GM18526 (cell line): Measurements from ENCODE around the gene MRPL49.

Source experiments
- POLR2A ChIP-seq: IDR thresholded peaks from 3 replicates; pipeline ENCODE4 v1.6.1; 2011; ENCODE audit not compliant: insufficient read length; ENCODE audit errors: extremely low read depth

Gene MRPL49

GRCh38 chr11:65134240-65134951, 12.3 kb downstream of the MRPL49 start, which contains the start of gene SYVN1:
Gene SYVN1, minus strand, starts transcription at chr11:65134519. Its CDS starts 918 bp downstream, at chr11:65133601.
- peak; percentile 89 for TF ChIP-seq POLR2A

DNA sequence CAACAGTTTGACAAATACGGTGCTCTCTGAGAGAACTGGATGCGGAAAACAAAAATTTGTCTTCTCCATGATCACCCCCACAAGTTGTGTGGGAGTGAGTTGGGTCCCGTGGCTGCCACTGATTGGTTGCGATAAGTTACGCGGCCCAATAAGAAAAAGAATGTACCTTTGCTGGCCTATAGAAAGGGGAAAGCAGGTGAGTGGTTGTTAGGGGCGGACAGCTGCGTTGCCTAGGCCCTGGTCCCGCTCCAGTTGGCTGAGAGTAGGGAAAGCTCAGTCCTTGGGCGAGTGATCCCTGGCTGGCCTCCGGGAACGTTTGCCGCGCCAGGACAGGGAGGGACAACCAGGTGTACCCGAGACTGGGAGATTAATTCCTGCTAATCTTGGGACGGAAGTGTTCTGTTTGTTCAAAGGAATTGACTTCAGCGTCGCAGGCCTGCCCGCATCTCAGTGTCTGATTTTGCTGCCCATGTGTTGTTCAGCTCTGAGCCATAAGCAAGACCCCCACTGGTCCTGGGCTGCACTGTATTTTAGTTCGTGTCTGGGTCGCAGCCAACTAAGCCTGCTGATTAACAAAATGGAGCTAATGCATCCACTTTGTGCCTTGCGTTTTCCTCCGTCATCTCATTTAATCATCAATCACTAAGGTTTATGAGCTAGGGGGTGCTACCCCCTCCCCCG, 13.0 kb downstream of the MRPL49 start:
- TF ChIP-seq POLR2A, result peak; percentile 72

DNA sequence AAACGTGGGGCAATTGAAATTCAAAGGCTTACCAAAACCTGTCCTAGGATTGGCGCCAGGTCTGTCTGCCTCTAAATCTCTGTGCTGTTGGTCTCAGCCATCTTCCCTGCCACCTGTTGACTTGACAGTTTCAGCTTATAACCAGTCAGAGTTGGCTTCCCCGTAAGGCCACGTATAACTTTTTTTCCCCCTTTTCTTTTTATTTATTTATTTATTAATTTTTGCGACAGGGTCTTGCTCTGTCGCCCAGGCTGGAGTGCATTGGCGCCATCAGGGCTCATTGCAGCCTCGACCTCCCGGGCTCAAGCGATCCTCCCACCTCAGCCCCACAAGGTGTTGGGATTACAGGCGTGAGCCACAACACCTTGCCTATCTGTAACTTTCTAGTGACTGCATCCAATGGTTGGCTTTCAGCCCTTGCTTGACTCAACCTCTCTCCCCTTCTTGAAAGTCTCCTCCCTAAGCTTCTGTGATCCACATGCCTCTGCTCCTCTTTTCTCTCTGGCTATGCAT, 13.6 kb downstream of the MRPL49 start:
- TF ChIP-seq POLR2A, result no peak

GRCh38 chr11:65136515-65137096, 14.5 kb downstream of the MRPL49 start:
- no peak for TF ChIP-seq POLR2A

- TF ChIP-seq POLR2A, result no peak
These were observed 19.9 kb downstream of the MRPL49 start for GRCh38 chr11:65141896-65142494.

DNA sequence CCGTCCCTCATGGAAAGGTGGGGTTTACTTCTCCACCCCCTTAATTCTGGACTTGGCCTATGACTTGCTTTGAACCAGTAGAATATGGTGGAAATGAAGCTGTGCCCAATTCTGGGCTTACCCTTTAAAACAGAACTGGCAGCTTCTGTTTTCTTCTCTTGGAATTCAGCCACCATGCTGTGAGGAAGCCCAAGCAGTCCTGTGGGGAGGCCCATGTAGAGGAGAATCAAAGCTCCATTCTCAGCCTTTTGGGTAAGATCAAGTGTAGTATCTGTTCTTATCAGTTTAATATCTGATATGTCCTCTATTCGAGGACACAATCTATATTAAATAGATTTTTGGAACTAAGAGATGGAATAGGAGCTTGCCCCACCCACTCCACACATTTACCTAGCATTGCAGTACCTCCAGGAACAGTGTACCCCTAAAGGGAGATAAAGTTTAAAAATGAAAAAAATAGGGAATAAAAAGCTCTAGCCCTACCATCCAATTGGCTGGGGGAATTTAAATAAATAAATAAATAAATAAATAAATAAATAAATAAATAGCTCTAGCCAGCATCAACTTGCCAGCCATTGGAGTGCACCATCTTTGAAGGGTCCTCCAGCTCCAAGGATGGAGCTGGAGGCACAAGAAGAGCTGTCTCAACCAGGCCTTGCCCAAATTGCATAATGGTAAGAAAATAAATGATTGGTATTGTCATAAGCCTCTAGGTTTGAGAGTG, 25.4 kb downstream of the MRPL49 start:
- TF ChIP-seq POLR2A, result no peak

DNA sequence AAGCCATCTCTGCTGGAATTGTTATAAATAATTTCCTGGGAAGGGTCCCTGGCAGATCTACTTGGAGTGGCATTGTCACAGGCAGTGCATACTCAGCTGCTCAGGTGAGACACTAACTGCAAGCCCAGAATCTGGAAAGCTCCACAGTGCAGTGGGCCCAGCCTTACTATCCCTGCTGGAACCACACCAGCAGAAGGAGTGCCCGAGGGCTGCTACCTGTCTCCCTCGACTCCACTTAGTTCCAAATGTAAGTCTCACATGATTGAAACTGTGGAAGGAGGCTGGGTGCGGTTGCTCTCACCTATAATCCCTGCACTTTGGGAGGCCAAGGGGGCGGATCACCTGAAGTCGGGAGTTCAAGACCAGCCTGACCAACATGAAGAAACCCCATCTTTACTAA, 26.5 kb downstream of the MRPL49 start:
- TF ChIP-seq POLR2A, result no peak

- TF ChIP-seq POLR2A, result no peak
These were observed 28.6 kb downstream of the MRPL49 start for GRCh38 chr11:65150509-65151299.

GRCh38 chr11:65151331-65151899, 29.3 kb downstream of the MRPL49 start:
- TF ChIP-seq POLR2A, result no peak

GRCh38 chr11:65152122-65152521, 30.0 kb downstream of the MRPL49 start:
- no peak for TF ChIP-seq POLR2A

DNA sequence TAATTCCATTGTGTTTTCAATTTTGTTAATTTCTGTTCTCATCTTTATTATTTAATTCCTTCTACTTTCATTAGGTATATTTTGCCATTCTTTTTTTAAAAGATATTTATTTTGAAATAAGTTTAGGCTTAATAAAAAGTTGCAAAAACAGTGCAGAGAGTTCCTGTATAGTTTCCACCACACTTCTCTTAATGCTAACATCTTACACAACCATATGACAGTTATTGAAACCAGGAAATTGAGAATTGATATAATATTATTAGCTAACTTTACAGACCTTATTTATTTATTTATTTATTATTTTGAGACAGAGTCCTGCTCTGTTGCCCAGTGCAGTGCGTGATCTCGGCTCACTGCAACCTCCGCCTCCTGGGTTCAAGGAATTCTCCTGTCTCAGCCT, 34.1 kb downstream of the MRPL49 start:
- no peak for TF ChIP-seq POLR2A

GRCh38 chr11:65156926-65157325, 34.8 kb downstream of the MRPL49 start:
- TF ChIP-seq POLR2A, result no peak

DNA sequence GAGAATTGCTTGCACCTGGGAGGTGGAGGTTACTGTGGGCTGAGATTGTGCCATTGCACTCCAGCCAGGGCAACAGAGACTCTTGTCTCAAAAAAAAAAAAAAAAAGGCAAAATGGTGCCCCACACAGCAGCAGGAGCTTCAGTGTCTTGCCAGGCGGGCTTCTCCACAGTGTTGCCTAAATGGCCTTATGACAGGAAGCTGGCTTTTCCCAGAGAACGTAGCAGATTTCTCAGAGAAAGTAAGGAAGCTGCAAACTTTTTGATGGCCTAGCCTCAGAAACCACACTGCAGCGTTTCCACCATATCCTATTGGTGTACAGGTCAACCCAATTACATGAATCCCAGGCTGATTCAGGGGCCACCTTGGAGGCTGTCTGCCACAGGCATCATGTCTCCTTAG, 35.2 kb downstream of the MRPL49 start:
- TF ChIP-seq POLR2A, result no peak

DNA sequence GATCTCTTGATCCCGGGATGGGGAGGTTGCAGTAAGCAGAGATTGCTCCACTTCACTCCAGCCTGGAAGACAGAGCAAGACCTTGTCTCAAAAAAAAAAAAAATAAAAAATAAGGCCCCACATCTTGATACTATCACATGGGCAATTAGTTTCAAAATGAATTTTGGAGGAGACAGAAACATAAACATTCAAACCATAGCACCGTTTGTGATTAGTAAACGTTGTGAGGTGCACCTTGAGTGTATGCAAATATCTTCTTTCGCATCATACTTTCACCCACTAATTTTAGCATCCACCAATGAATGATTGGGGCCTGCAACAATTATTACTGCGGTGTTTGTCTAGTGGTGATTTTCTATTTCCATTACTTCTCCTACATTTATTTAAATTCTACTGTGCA, 36.9 kb downstream of the MRPL49 start:
- TF ChIP-seq POLR2A, result no peak
